Upper lobe of left lung (tissue), 4 donors: Measurements from ENCODE around the gene KLF7.

Experiments
- CTCF ChIP-seq, 6 experiments: fragments of 450-650 bp in 4 of 6; fragments of 200-600 bp in 2 of 6; sonication (generic) in 2 of 6; IDR thresholded peaks; one replicate each; pipeline ENCODE4 v1.5.1; 2016 to 2019; ENCODE audit warnings: antibody characterized with exemption in 6 of 6
- EP300 ChIP-seq, 4 donors: sonication (generic); formaldehyde crosslinking; IDR thresholded peaks; one replicate each; pipeline ENCODE4 v1.5.1; 2017; ENCODE audit warnings: antibody characterized with exemption in 4 of 4, control low read depth in 2 of 4
- POLR2A ChIP-seq, 4 donors: fragments of 450-650 bp; IDR thresholded peaks; one replicate each; pipeline ENCODE4 v1.5.1; 2016 to 2017; ENCODE audit warnings: antibody characterized with exemption in 4 of 4, mild to moderate bottlenecking in 2 of 4

DNA sequence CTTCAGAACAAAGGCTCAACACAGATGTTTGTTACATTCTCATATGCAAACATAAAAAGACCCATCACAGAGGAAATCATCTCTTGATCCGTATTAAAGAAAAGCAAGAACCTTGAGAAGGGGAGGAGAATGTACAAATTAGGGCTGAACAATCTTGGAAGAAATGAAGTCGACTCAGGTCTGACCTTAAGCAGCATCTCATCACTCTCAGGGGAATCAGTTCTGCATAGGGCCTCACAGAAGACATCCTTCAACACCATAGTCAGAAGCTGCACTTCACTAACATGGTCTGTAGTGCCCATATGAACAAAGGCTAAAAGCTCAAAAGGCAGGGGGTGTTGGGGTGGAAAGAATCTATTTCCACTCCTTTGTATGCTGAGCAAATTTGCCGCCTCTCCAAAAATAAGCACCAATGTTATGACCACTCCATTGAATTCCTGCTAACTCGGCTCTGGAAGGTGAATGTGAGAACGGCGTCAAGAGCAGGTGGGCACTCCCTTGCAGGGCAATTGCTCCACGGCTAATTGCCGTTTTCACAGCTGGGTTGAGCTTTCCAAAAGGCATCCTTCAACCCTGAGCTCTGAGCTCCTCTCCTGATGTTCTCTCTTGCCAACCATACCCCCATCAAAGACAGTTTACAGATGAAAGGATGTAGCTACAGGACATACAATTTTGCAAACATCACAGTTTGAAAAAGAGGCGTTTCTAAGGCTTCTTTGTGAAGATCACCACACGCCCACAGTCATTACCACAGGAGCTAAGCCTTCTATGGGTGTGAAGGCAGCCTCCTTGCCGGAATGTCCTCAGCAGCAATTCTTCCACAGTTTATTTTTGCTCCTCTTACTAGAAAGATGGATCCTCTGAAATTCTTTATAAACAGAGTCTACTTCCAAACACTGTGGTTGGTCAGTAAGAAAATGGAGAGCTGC, 10.0 kb downstream of the KLF7 start:
- TF ChIP-seq CTCF (IDR thresholded peaks at IDR 0.05) (no peak), EP300 (IDR thresholded peaks at IDR 0.05) (no peak), POLR2A (IDR thresholded peaks at IDR 0.05) (no peak)
